ENCODE measurements around the gene NT5DC2.

NT5DC2 gene

DNA sequence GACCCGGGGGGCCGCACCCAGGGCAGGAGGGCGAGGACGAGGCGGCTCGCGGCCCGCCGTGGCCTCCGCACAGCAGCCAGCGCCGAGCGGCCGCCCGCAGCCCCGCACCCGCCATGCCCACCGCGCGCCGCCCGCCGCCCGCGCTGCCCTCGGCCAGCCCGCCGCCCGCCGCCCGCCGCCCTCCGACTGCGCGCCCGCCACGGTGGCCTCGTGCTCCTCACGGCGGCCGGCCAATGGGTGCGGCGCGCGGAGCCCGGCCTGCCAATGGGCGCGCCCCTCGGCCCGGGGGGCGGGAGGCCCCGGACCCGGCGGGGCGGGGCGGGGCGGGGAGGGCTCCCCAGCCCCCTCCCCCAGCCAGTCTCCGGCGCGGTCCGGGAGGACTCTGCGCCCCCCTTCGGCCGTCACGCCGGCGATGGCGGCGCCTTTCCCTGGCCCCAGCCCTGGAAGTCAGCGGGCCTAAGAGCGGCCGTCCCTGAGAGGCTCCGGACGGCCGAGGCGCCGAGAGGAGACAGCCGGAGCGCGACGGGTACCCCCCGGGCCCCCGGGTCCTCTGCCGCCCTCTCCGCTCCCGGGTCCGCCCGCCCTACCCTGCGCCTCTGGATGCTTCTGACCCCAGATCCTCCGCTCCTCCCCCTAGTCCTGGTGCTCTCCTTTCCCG lies at the start of gene NT5DC2:
Gene NT5DC2, minus strand, starts transcription at position 235 of the 658 bp plus-strand sequence. Its CDS starts 120 bp downstream, at position 115.
- peak; percentile 78 for DNase-seq

DNA sequence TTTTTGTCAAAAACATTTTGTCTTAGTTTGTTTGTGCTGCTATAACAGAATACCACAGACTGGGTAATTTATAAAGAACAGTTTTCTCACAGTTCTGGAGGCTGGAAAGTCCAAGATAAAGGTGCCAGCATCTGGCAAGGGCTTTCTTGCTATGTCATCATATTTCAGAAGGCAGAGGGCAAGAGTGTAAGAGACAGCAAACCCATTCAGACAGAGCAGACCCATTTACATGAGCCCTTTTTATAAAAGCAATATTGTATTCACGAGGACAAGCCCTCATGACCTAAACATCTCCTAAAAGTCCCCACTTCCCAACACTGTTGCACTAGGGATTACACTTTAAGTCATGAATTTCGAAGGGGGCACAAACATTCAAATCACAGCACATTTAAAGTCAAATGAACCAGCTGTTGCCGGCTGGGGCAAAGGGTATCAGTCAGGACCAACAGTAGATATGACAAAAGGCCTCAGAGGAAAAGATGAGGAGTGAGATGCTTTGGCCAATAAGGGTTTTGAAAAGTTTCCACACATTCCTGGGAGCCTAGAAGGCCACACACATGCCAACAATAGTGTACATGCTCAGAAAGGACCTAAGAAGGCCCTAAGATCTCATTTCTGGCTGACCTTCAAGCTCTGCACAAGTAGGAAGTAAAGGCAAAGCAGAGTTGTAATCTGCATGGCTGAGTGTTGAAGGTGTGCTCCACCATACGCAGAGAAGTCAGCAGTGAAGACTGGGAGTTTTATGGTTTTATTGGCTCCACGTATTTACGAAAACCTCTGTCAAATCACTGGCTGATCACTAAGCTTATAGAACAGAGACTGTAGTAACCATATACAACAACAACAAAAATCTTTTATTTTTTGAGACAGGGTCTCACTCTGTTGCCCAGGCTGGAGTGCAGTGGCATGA lies 40.7 kb upstream of the NT5DC2 start:
- DNase-seq: no peak

DNA sequence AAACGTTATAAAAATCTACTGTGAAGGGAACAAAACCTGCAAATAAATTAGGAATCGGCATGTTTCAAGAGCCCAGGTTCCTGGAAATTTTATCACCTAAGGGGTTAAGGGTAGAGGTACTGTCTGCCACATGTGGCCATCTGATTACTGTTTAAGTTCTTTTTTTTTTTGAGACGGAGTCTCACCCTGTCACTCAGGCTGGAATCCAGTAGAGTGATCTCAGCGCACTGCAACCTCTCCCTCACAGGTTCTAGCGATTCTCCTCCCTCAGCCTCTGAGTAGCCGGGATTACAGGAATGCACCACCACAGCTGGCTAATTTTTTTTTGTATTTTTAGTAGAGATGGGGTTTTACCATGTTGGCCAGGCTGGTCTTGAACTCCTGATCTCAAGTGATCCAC lies 38.6 kb upstream of the NT5DC2 start:
- no peak for DNase-seq

DNA sequence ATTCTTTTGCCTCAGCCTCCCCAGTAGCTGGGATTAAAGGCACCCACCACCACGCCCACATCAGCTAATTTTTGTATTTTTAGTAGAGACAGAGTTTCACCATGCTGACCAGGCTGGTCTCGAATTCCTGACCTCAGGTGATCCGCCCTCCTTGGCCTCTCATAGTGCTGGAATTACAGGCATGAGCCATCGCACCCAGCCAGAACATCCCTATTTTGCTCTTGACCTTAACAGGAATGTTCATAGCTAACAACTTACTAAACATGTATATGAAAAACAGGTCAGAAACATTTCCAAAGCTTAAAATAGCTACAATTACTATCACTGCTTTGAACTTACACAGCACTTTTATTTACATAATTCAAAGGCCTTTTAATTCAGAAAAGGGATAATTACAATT lies 36.4 kb upstream of the NT5DC2 start:
- no peak for DNase-seq

DNA sequence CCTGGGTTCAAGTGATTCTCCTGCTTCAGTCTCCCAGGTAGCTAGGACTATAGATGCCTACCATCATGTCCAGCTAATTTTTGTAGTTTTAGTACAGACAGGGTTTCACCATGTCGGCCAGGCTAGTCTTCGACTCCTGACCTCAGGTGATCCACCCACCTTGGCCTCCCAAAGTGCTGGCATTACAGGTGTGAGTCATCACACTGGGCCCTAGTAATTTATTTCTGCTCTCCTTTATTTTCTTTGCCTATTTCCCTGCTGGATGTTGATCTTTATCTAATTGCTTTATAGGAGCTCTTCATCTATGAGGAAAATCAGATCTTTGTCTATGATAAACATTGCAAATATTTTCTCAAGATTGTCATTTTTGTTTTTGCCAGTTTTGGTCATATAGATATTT lies 34.4 kb upstream of the NT5DC2 start:
- no peak for DNase-seq

DNA sequence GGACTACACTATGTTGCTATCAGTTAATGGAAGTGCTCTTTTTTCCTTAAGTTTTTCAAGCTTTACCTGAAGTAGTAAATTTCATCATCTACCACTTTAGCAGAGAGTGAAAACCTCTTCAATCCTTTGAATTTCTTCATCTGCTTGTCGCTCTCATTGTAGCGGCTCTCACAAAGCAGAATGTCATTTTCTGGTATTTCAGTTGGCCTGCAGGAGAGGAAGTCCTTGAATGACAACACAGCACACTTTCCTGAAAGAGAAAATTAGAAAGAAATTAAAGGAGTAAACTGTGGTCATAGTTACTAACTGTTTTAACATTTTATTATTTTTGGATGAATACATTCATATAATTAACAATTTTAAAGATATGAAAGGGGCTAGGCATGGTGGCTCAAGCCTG lies 30.3 kb upstream of the NT5DC2 start:
- DNase-seq: no peak

DNA sequence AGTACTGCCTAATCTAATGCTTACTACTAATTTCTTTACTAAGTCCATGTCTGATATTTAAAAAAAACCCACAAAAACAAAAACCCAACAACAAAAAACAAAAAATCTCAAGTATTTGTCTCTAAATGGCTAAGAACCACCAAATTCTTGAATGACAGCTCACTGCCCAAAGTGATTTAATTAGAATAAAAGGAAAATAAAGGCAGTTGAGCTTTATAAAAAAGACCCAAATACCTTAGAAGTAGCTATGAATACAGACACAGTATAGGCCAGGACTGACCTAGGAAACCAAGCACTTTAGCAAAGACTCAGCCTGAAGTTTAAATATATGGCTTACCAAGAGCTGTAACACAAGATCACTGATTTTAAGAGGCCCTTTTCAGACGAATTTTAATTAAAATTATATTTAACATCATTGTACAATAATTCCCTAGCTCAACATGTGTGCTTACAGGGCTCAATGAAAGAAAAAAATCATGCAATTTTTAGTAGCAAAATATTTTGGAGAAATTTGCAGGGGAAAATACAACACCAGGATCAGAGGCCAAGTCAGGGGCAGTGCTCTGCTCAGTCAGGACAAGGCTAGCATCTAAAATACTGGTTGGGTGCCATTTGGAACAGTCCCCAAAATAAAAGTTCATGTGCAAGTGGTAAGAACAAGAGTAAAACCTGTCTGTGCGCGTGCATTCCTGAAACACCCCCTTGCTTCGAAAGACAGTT lies 27.5 kb upstream of the NT5DC2 start:
- DNase-seq: no peak

DNA sequence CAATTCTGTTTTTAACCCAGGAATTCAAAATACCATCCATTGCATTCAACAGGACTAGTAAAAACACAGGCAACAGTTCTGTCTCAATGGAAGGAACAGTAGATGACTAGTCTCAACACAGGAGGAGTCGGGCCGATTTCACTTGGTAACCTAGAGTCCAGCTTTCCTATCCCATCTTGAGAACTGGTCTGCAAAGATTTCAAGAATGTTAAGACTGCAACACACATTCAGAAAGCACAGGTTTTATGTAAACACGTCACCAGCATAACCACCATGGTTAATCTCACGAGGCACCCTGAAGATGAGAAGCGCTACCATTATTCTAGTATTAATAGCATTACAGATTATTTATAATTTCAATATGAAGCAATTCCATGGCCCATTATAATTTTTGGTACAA lies 24.8 kb upstream of the NT5DC2 start:
- no peak for DNase-seq

DNA sequence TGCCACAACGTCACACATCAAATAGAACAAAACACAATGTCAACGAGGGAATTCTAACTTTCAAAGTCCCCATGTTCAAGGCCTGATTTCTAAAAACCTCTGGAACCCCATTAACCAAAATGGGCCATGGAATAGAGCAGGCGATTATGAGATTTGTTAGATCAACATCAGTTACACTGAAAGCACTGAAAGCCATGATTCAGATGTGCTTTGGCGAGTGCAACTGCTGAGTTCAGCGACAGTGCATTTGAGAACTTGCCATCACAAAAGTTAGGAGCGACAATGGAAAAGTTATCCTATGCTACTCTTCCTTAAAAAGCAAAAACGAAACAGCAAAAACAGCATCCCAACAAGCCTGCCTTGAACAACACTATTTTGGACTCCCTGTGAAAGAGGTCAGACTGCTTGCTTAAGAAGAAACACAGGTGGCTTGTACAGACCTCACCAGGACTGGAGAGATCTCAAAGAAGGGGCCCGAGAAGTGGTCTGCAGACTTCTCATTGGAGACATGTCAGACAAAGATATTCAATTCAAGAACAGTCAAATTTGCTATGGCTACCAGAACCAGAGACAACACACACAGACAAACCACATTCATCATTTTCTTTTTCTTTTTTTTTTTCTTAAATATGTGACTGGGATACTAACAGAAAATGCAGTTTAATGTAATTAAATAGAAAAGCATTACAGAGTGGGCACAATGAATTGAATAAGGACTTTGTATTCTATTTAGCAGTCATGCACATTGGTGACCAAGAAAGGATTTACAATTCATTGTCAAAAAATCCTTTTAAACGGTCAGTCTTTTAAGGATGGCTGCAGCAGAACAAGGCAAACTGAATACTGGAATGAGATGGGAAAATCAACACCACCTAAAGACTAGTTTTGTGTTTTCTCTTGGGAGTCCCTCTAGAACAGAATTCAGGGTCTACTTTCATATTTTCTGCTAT lies 23.6 kb upstream of the NT5DC2 start:
- DNase-seq: no peak

DNA sequence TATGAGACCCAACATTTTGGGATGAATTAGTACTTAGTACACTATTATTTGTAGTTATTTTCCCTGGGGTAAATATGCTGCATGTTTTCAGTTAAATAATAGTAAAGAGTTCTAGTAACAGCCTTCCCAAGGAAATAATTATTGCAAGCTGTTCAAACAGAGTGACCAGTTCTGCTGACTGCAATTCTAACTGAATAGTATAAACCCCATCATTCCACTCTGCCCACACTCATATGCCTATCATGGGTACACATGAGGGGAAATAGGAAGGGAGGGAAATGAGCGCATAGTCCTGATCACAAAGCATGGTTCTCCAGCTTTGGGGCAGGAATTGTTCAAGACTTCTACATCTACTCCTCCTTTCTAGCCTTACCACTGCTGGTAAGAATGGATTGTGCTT lies 21.4 kb upstream of the NT5DC2 start:
- peak; percentile 52 for DNase-seq

DNA sequence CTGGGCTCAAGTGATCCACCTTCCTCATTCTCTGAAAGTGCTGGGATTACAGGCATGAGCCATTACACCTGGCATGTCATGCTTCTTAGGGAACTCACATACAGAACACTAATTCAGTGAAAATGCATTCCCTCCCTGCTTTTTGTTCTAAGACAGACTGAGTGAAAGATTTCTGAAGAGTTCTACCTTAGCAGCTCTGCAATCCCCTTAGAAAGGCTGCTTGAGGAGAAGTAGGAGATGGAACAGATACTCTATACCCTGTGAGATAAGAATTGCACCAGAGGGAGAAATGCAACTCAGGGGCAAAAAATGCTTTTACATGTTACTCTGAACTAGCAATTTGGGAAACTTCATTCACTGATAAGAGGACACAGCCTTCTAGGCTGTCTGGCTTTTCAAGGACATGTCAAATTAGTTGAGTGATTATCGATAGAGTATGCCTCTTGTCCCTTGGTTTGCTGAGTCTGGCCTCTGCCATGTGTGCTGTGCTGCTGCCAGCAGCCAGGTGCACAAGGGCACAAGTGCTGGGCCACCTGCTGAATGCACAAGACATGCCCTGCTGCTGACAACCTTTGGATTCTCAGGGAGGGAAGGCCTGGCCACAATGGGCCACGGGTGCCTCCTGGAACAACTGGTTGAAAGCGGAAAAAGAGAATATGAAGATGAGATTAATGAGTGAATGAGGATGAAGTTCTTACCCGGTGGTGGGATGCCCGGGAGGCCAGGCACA lies 20.5 kb upstream of the NT5DC2 start:
- peak; percentile 47 for DNase-seq

DNA sequence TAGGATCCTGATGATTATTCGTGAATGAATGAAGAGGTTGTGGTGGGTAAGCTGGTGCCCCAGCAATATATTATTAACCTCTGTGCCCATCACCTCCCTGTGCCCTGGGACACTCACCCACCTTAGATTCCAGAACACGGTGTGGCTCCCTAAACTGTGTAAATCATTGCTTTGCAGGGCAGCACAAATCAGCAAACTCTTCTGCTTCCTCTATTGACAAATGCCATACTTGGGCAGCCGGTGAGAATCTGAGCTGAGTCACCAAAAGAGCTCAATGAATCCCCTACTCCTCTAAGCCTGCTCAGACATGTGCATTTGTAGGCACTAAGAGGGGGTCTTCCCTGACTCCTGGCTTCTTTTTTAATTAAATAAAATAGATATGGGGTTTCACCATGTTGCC lies 18.4 kb upstream of the NT5DC2 start:
- no peak for DNase-seq

DNA sequence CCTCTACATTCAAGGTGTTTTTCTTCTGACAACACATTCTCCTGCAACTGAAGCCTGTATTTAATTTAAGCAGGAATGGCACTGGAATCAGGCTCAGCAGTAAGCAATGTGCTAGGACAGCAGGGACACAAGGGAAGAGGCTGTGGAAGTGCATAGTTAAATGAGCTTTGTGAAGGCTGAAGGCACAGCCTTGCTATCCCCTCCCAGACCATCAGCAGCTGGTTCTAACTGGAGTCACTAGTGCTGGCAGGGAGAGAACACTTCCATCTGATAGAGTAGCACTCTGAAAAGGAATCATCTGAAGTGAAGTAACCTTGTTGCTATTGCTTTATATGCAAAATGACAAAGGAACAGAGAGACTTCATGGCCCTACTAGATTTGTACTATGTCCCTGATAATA lies 17.5 kb upstream of the NT5DC2 start:
- no peak for DNase-seq

DNA sequence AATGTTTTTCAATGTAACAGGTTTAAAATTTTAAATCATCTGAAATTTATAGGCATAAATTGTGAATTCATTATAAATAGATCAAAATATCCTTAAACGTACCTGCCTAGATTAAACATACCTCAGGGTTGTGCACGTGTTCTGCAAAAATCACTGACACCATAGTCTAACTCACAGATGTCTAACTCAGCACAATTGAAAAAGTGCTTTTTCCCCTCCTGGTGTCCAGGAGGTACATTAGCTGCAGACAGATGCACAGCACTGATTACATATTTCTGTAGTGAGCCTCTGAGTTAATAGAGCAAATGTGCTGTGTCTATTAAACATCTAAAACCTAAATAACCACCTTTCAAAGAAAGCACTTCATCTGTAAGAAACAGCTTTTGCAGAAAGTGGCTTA lies 13.5 kb upstream of the NT5DC2 start:
- DNase-seq: no peak

DNA sequence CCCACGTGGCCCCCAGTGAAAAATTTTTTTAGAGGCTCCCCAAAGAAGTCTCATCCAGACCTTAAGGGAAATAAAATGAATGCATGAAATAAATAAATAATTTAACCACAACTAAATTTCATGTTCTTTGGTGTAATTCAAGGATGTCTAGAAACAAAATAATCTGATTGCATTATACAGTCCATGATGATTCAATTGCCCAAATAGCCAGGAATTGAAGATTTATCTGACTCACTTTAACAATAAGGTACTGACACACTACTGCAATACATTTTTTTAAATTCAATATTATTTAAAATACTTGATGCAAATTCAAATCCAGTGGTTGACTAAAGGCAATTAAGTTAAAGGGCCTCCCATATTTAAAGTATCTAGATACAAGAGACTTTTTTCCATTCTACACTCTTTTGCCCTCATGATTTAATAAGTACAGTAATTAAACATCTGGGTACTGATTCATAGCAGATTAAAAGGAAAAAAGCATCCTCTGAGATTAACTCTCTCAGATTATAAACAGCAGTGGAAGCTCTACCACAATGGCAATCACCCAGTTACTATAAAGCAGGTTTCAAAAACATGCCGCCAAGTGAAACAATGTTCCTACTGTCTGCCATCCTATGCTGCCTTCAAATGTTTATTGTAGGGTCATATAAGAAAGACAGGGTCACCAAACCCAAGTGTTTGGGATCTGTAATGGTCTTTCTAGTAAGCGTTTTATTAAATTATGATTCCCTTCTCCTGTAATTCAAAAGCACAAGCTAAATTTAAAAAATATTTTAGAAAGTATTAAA lies 12.6 kb upstream of the NT5DC2 start:
- no peak for DNase-seq

DNA sequence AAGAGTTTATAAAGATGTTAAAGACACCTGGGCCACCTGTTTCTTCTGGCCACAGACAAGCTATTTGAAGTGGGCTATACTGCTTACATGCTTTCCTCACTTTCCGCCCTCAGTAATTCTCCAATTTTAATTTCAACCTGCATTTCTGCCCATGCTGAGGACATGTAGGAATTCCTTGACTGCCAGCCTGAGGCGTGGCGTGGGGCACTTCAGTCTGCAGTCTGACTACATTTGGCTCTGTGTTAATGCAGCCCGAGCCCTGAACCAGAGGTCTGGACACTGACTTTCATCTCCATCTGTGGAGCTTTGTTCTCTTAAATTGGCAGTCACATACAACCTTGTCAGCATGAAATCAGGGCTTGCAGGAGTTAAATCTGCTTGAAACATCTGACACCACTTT lies 11.3 kb upstream of the NT5DC2 start:
- DNase-seq: no peak

DNA sequence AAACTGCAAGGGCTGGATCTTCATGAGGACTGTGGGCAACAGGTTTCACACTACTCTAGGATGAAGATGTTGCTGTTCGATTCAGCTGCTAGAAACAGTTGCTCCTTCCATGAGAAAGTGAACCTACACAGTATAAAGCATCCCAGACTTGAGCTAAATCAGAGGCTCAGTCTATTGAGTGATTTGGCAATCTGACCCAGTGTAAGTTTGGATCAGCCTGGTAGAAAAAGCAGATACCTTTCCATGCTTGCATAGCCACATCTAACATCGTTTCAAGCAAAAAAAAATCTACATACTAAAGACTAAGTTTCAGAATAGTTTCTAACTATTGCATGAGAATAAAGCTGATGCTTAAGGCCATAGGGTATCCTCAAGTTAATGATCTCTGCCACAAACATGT lies 7.4 kb upstream of the NT5DC2 start:
- no peak for DNase-seq

DNA sequence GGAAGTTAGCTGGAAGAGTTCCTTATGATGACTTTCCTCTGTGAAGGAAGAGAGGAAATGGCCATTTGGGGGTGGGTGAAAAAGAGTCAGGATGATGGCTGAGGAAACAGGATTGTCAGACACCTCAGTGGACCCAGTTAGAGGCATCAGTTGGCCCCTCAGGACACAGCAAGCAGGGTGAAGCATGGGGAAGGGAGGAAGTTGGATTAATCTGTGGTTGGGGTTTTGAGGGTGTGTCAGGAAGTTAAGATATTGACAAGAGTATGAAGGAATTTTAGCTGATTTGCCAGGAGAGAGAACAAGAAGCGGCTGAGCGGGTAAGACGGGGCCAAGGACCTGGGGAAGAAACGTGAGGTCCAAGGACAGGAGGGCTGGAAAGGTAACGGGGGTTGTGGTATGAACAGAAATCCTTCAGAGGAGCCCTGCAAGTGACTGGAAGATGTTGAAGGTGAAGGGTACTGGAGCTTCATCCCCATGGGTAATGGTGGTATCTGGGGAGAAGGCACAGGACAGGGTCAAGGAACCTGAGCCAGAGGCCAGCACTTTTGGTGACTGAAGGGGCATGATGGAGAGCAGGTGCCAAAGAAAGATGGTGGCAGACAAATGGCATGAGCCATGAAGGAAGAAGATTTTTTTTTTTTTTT lies 5.5 kb upstream of the NT5DC2 start:
- no peak for DNase-seq

DNA sequence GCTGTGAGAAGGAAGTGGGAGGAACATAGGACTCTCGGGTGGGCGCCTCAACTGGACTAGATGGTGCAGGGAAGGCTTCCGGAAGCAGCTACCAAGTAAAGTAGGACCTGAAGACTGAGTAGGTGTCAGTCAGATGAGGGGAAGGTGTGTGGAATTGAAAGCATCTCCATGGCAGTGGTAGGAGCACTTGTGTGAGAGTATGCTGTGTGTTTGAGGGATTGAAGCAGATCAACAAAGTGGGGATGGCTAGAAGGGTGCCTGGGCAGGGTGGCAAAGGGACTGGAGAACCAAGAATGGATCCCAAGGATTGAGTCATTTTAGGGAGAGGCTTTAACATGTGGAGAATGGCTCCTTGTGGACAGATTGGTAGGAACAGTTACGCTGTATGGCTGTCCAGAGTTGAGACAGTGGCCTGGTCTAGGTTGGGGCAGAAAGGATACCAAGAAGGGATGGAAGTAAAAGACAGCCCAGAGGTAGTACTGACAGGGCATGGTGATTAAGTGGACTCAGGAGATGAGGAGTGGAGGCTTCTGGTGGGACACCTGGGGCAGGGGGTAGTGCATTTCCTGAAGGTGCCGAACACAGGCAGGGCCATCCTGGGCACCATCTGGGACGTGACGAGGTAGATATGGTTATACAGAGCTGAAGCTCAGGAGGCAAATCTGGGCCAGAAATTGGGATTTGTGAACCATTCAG lies 4.2 kb upstream of the NT5DC2 start:
- DNase-seq: no peak

DNA sequence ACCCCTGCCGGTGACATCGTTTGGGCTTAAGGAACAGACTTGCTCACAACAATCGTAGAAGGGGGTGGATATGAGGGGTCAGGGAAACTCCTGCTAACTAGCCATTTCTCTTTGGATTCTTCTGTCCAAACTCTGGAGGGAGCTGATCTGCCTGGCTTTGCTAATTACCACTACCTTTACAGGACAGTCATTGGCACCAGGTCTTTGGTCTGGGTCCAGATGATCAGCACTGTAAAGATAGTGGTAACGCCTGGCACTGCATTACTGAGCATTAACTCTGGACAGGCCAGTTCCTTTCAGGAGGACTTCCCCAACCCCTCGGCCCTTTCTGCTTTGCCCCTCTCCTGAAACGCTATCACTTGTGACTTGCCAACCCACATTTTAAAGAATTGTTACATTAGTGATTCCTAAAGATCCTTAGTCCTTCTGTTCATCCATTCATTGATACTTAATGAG lies 3.5 kb upstream of the NT5DC2 start:
- DNase-seq: no peak

All from NCI-H146 (cell line).